ENCODE data around the gene ERP29.

GRCh38 chr12:111995782-111996480 is 17.3 kb upstream of the ERP29 start:
- TF ChIP-seq CTCF (IDR thresholded peaks at IDR 0.05) (no peak), POLR2A (IDR thresholded peaks at IDR 0.05) (no peak)
